Measurements from ENCODE around the gene EID2.

DNA sequence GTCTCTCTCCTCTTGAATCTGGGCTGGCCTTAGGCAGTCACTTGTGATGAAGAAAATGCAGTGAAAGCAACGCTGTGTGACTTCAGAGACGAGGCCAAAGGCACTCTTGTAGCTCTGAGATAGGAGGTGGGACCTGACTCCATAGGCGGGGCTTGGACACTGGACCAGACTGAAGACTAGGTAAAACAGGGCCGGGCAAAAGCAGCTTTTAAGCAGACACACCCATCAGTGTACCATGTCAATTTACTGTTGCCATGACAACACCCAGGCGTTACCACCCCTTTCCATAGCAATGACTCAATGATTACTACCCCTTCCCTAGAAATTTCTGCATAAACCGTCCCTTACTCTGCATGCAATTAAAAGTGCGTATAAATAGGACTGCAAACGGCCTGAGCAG, 6.6 kb upstream of the EID2 start:
- TF ChIP-seq, protein P1, sequence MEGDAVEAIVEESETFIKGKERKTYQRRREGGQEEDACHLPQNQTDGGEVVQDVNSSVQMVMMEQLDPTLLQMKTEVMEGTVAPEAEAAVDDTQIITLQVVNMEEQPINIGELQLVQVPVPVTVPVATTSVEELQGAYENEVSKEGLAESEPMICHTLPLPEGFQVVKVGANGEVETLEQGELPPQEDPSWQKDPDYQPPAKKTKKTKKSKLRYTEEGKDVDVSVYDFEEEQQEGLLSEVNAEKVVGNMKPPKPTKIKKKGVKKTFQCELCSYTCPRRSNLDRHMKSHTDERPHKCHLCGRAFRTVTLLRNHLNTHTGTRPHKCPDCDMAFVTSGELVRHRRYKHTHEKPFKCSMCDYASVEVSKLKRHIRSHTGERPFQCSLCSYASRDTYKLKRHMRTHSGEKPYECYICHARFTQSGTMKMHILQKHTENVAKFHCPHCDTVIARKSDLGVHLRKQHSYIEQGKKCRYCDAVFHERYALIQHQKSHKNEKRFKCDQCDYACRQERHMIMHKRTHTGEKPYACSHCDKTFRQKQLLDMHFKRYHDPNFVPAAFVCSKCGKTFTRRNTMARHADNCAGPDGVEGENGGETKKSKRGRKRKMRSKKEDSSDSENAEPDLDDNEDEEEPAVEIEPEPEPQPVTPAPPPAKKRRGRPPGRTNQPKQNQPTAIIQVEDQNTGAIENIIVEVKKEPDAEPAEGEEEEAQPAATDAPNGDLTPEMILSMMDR (IDR thresholded peaks at IDR 0.05) = no peak
- TF ChIP-seq POLR2A (IDR thresholded peaks at IDR 0.05) = no peak
